ENCODE data around the gene F5. TPM values are rescaled to one million over a fixed set of nuclear protein-coding genes. Genes with fewer than 3 reads are reported as not detected.

The F5 gene
- total RNA-seq, 2 experiments from 2014 or later, result 58.6 to 59.1 TPM

Other genes with a start within 250 kb of the F5 start
- gene NME7, start 218.7 kb downstream of the F5 start, total RNA-seq, result 1 to 10 TPM; 7.1 to 8.5 TPM
- 1 to 10 TPM; 5.6 to 6.0 TPM for gene BLZF1, start 218.3 kb downstream of the F5 start, total RNA-seq
- under 1 TPM in 1 of 2 experiments, not detected in 1; 0.17 TPM for gene CCDC181, start 159.0 kb downstream of the F5 start, total RNA-seq
- 1 to 10 TPM; 3.2 to 3.6 TPM for gene SLC19A2, start 100.5 kb downstream of the F5 start, total RNA-seq
- 1 to 10 TPM; 2.4 to 2.6 TPM for gene SELP, start 43.6 kb upstream of the F5 start, total RNA-seq
- 100 to 1,000 TPM; 362 to 365 TPM for gene SELL, start 125.1 kb upstream of the F5 start, total RNA-seq
- gene SELE, start 147.6 kb upstream of the F5 start, total RNA-seq, result not detected
- gene METTL18, start 208.4 kb upstream of the F5 start, total RNA-seq, result 10 to 100 TPM; 10.6 to 11.1 TPM